Measurements from ENCODE around the gene IGF2BP2. TPM values are rescaled to one million over a fixed set of nuclear protein-coding genes. Genes with fewer than 3 reads are reported as not detected.
A peak's percentile ranks its signal among the peaks of the same experiment; 100 is the strongest.

The IGF2BP2 gene
- total and polyA plus RNA-seq, 2 of the 8 experiments (the other 6 are each of a cell fraction or from before 2014, with no cell fraction given) = 7.4 to 121 TPM

GRCh38 chr3:185823078-185824044, 1.5 kb downstream of the IGF2BP2 start:
- peak overlapping the region; percentile 84 for H3K56ac ChIP-seq (replicated peaks; ENCODE audit: insufficient read length, low read depth, low read length)
- no peak overlapping the region for H3K4ac ChIP-seq (replicated peaks; ENCODE audit: insufficient read length, low read depth, low read length)
- H3K4me2 ChIP-seq (ENCODE audit: insufficient read depth in 1 of 2, low read depth in 2 of 2, low read length in 2 of 2) = peak overlapping the region; percentile 62 to 93
- peak overlapping the region; percentile 76; the same call in 1 of the 2 replicates for H3K27ac ChIP-seq (ENCODE audit: low read depth, low read length)
- H3K79me2 ChIP-seq (ENCODE audit: control insufficient read depth in 1 of 2, insufficient read depth in 2 of 2, low read length in 2 of 2) = peaks cover 9 to 89% of the 10 kb centered on the region in 2 experiments; a peak in 3 of 4 replicates
- peaks cover 3 to 20% (median 10%) of the 10 kb centered on the region in 4 experiments; a peak in 6 of 7 replicates for H3K4me1 ChIP-seq (replicated peaks in 1 of 4; ENCODE audit: control insufficient read depth in 3 of 4, insufficient read depth in 4 of 4, low read length in 3 of 4)
- no peak overlapping the region for H2BK20ac ChIP-seq (ENCODE audit: low read length)
- H4K8ac ChIP-seq (ENCODE audit: extremely low read depth, insufficient read depth, low read length) = peak overlapping the region; percentile 97
- POLR2A ChIA-PET (ENCODE audit: partially characterized antibody) = interaction anchor here (0.6 to 5.5 kb wide), 25 partner anchors 8 to 131 kb away, joined by 3 to 38 read pairs (median 4); partner anchors contain the start of gene TRA2B
- peak overlapping the region; percentile 87 to 99 (median 88) for H3K4me3 ChIP-seq (ENCODE audit: extremely low read depth in 1 of 4, insufficient read depth in 2 of 4, low read depth in 3 of 4, low read length in 4 of 4)
- DNase-seq (ENCODE audit: low read depth in 1 of 2, low spot score in 2 of 2) = peak in 1 of 2 experiments; percentile 69
- H2BK12ac ChIP-seq (ENCODE audit: low read depth, low read length) = no peak overlapping the region
- no peak overlapping the region for H2BK15ac ChIP-seq (ENCODE audit: low read length)
- no peak overlapping the region for H3K23ac ChIP-seq (ENCODE audit: insufficient read length)
- peak overlapping the region; percentile 77 for H2BK5ac ChIP-seq (ENCODE audit: low read depth, low read length)
- H3K14ac ChIP-seq (ENCODE audit: insufficient read length) = no peak overlapping the region
- H3K79me1 ChIP-seq (ENCODE audit: low read depth, low read length) = peaks cover 5% of the 10 kb centered on the region; the same call in 1 of the 2 replicates
- peak overlapping the region; percentile 81 for H4K5ac ChIP-seq (ENCODE audit: insufficient read length, low read depth, low read length)
- FAIRE-seq = no peak
- H2AFZ ChIP-seq (ENCODE audit: low read length) = no peak overlapping the region
- peak overlapping the region; percentile 79 to 89 (median 86) for H3K9ac ChIP-seq (replicated peaks in 1 of 4; ENCODE audit: extremely low read depth in 1 of 4, low read depth in 3 of 4, low read length in 3 of 4)
- H3K23me2 ChIP-seq (ENCODE audit: low read depth, low read length) = peaks cover 14% of the 10 kb centered on the region; the same call in 1 of the 2 replicates
- peaks cover 0 to 14% (median 8%) of the 10 kb centered on the region in 4 experiments; a peak in 6 of 8 replicates for H3K36me3 ChIP-seq (ENCODE audit: control insufficient read depth in 2 of 4, insufficient read depth in 4 of 4, low read length in 3 of 4)
- H3K27me3 ChIP-seq (replicated peaks in 1 of 4; ENCODE audit: control insufficient read depth in 3 of 4, extremely low read depth in 1 of 4, insufficient read depth in 3 of 4, low read length in 3 of 4) = peaks cover 0 to 6% (median 4%) of the 10 kb centered on the region in 4 experiments; a peak in 4 of 7 replicates
- no peak overlapping the region for H4K91ac ChIP-seq (replicated peaks; ENCODE audit: insufficient read length, low read length)
- CTCF ChIA-PET (ENCODE audit: partially characterized antibody) = interaction anchor here (0.6 to 3.7 kb wide), 19 partner anchors 10 to 169 kb away, joined by 3 to 31 read pairs (median 4); no protein-coding TSS in a partner anchor
- WGBS, 2 experiments (ENCODE audit: extremely low coverage in 1 of 2, insufficient coverage in 1 of 2, insufficient read length in 1 of 2, insufficient replicate concordance in 2 of 2, low coverage in 1 of 2, low lambda C conversion rate in 2 of 2, missing lambda C conversion rate in 1 of 2) = 1% methylated on average over 39 of the region's 84 CpGs; no CpG with 5 or more reads in 1 of the 2 experiments
- no peak overlapping the region for H2BK120ac ChIP-seq (replicated peaks; ENCODE audit: low read depth, low read length)
- peaks cover 8% of the 10 kb centered on the region in 2 experiments; a peak in 3 of 4 replicates for H3K9me3 ChIP-seq (ENCODE audit: insufficient read depth in 2 of 2, low read depth in 1 of 2, low read length in 1 of 2)
- H3K18ac ChIP-seq (ENCODE audit: extremely low read depth, low read length) = no peak overlapping the region; the same call in 1 of the 2 replicates
- H4K20me1 ChIP-seq (replicated peaks in 1 of 2; ENCODE audit: control insufficient read depth in 1 of 2, insufficient read depth in 2 of 2, low read length in 2 of 2) = peaks cover 5 to 11% of the 10 kb centered on the region in 2 experiments
- H2AK5ac ChIP-seq (ENCODE audit: low read depth, low read length) = no peak overlapping the region
- TF ChIP-seq SUZ12 (IDR thresholded peaks at IDR 0.05; ENCODE audit: low read length) (no peak), SIN3A (conservative IDR thresholded peaks at IDR 0.05 in 1 of 2, IDR thresholded peaks at IDR 0.05 in 1 of 2; ENCODE audit: low read depth in 1 of 2, low read length in 2 of 2) (no peak), CEBPB (IDR thresholded peaks at IDR 0.05; ENCODE audit: low read depth, low read length) (no peak), POLR2A (IDR thresholded peaks at IDR 0.05; ENCODE audit: control extremely low read depth in 1 of 2, low read depth in 2 of 2, low read length in 2 of 2) (peak in 1 of 2 experiments; percentile 20; a peak in 1 of 3 replicates), GTF2F1 (IDR thresholded peaks at IDR 0.05; ENCODE audit: borderline replicate concordance, low read depth, low read length) (no peak), NANOG (IDR thresholded peaks at IDR 0.05; ENCODE audit: insufficient read depth, low read depth, low read length, poor library complexity, severe bottlenecking) (no peak)
- TF ChIP-seq, protein P1, sequence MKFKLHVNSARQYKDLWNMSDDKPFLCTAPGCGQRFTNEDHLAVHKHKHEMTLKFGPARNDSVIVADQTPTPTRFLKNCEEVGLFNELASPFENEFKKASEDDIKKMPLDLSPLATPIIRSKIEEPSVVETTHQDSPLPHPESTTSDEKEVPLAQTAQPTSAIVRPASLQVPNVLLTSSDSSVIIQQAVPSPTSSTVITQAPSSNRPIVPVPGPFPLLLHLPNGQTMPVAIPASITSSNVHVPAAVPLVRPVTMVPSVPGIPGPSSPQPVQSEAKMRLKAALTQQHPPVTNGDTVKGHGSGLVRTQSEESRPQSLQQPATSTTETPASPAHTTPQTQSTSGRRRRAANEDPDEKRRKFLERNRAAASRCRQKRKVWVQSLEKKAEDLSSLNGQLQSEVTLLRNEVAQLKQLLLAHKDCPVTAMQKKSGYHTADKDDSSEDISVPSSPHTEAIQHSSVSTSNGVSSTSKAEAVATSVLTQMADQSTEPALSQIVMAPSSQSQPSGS (IDR thresholded peaks at IDR 0.05; ENCODE audit: low read length) = no peak

All from H1 (cell line).